Subcutaneous adipose tissue (tissue), 4 donors: Measurements from ENCODE around the gene KIF26B. TPM values are rescaled to one million over a fixed set of nuclear protein-coding genes. Genes with fewer than 3 reads are reported as not detected.

ENCODE experiments used
- CTCF ChIP-seq: fragments of 450-650 bp; IDR thresholded peaks from one replicate; pipeline ENCODE4 v1.5.1; 2016; ENCODE audit warnings: low read depth, mild to moderate bottlenecking, control low read depth, antibody characterized with exemption, moderate library complexity
- total RNA-seq, 4 donors: library from RNA; depleted of rRNA; stranded (reverse); fragments of >200 nt; gene quantifications; one replicate each; pipeline ENCODE4 v1.1.0, GENCODE V29; 2016

The KIF26B gene
- total RNA-seq, 4 donors from 2014 or later = under 0.01 to 0.16 (median under 0.01) TPM

DNA sequence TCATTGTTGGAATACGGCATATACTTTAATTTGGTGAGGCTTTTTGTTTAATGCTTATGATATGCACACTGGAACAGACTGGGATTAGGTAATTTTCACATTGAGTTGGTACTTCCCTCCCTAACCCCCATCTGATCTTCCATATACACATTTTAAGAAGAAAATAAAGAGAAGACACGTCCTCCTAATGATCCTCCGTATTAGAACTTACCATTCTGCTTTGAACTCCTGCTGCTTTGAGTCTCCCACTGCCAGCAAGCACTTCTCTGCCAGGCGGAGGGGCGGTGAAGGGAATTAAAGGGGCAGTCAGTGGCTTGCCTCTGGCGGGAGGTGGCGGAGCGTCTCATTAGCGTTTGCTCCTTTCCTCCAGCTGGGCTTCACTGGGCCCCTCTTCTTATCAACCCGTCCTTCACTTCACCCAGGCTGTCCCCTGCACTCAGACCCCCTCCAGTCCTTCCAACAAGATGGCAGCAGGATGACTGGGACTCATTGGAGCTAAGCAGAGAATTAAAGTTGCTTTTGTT is 433.4 kb downstream of the KIF26B start:
- no peak for TF ChIP-seq CTCF

GRCh38 chr1:245589316-245589715 is 434.5 kb downstream of the KIF26B start:
- TF ChIP-seq CTCF = no peak

DNA sequence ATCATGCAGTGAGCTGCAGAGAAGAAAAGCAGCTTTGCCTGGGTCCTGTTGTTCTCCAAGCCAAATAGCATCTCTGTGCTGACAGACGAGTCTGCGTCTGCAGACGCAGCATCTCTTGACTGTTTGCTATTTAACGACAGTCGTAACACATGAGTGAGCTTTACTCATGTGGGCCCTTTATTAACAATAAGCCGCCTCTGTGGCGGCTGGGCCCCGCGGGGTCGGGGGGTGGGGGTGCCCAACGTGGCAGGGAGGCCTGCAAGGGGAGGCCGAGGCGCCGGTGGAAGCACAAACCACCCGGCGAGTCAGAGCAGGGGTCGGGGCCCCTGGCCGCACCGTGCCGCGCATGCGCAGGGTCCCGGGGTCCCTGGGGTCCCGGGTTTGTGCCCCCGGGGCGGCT is 435.1 kb downstream of the KIF26B start:
- no peak for TF ChIP-seq CTCF

GRCh38 chr1:245590726-245591125 is 435.9 kb downstream of the KIF26B start:
- TF ChIP-seq CTCF = no peak

- TF ChIP-seq CTCF = no peak
Observed at GRCh38 chr1:245591346-245592188, 436.8 kb downstream of the KIF26B start.

GRCh38 chr1:245592189-245592460 is 437.3 kb downstream of the KIF26B start:
- no peak for TF ChIP-seq CTCF

- no peak for TF ChIP-seq CTCF
Observed at GRCh38 chr1:245598524-245599305, 443.9 kb downstream of the KIF26B start.
